Lower lobe of right lung (tissue), 2 donors: Measurements from ENCODE around the gene GPR152. TPM values are rescaled to one million over a fixed set of nuclear protein-coding genes. Genes with fewer than 3 reads are reported as not detected.
"Not testable (repeated sequence)": the region's sequence is repeated elsewhere in the genome, so short reads cannot be mapped to it uniquely, and the experiment has no call there.

ENCODE experiments used
- ATAC-seq, 2 donors: fragments of 200-7000 bp; cut with Tn5 transposase; one replicate each; pipeline ENCODE4 v1.9.1; 2020 to 2022; ENCODE audit warnings: mild to moderate bottlenecking in 2 of 2, moderate library complexity in 2 of 2
- DNase-seq: peaks from one replicate; pipeline ENCODE4 v3.0.0-alpha.2; 2020
- H3K27ac ChIP-seq: fragments of 200-600 bp; one replicate; pipeline ENCODE4 v1.8.0; 2022
- H3K27me3 ChIP-seq: fragments of 200-600 bp; one replicate; pipeline ENCODE4 v1.8.0; 2022; ENCODE audit warnings: low read depth
- H3K36me3 ChIP-seq: fragments of 200-600 bp; one replicate; pipeline ENCODE4 v1.8.0; 2022; ENCODE audit warnings: mild to moderate bottlenecking
- H3K4me1 ChIP-seq: fragments of 200-600 bp; one replicate; pipeline ENCODE4 v1.8.0; 2022
- H3K4me3 ChIP-seq: fragments of 200-600 bp; one replicate; pipeline ENCODE4 v1.8.0; 2022; ENCODE audit warnings: mild to moderate bottlenecking
- H3K9me3 ChIP-seq: fragments of 200-600 bp; one replicate; pipeline ENCODE4 v1.8.0; 2022
- intact Hi-C: fragments of 100-400 bp; cut with DNase I; formaldehyde crosslinking; loops from one replicate; pipeline ENCODE4 v1.11.0; 2022
- total RNA-seq: library from RNA; stranded (reverse); fragmentation: NEBNext Ultra II Directional; extraction: Animal tissue kit (Norgen Biotek cat#: 25700); gene quantifications from one replicate; pipeline ENCODE4 v1.2.1, GENCODE V29; 2021
- TF ChIP-seq, protein P1 (sequence below): fragments of 200-600 bp; IDR thresholded peaks from one replicate; pipeline ENCODE4 v1.8.0; 2022; ENCODE audit warnings: antibody characterized with exemption, mild to moderate bottlenecking
- donor health status: DM: no; HTN: yes; CAD: no; lungs with severe emphysema.

GPR152 gene
- total RNA-seq, 1 donor from 2014 or later, result not detected

DNA sequence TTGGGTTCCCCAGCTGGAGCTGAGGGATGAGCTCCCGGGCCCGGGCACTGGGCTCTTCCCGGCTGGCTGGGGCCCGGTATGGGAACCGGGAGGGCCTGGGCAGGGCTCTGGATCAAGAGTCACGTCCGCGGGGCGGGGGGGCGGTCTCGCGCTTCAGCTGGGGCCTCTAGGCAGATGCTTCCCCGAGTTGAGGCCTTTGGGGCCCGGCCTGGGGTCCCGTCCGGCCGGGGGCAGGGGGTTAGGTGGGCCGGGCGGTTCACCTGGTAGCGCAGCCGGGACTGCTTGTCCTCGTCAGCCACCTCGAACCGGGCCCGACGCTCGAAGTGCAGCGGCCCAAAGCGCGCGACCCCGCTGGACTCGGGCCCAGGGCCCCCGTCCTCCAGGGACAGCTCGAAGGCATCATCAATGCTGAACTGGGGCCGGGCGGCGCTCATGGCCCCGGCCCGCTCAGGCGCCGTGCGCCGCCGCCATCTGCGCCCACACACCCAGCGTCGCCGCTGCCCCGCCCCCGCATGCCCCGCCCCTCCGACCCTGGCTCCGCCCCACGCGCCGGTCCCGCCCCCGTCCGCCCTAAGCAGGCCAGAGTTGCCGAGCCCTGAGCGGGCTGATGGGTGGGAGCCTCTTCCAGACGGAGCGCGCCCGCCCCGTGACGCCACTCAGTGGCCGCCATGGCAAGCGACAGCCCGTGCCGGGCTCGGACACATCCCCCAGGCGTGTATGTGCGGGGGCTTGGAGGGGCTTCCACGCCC, 16.4 kb upstream of the GPR152 start, which contains the start of gene TMEM134:
Gene TMEM134, minus strand, starts transcription at position 493 of the 749 bp plus-strand sequence. Its CDS starts 59 bp downstream, at position 434.
- ATAC-seq (peak; percentile 91 to 94), DNase-seq (peak; percentile 95)
- intact Hi-C loops, result no loop called here
- TF ChIP-seq, protein P1, sequence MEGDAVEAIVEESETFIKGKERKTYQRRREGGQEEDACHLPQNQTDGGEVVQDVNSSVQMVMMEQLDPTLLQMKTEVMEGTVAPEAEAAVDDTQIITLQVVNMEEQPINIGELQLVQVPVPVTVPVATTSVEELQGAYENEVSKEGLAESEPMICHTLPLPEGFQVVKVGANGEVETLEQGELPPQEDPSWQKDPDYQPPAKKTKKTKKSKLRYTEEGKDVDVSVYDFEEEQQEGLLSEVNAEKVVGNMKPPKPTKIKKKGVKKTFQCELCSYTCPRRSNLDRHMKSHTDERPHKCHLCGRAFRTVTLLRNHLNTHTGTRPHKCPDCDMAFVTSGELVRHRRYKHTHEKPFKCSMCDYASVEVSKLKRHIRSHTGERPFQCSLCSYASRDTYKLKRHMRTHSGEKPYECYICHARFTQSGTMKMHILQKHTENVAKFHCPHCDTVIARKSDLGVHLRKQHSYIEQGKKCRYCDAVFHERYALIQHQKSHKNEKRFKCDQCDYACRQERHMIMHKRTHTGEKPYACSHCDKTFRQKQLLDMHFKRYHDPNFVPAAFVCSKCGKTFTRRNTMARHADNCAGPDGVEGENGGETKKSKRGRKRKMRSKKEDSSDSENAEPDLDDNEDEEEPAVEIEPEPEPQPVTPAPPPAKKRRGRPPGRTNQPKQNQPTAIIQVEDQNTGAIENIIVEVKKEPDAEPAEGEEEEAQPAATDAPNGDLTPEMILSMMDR, result peak; percentile 58
- Histone ChIP-seq H3K36me3 (peaks cover 6% of the 10 kb centered on the region), H3K27ac (peak within 1 kb of the TSS; percentile 92), H3K9me3 (no peaks in the 10 kb centered on the region), H3K27me3 (no peaks in the 10 kb centered on the region), H3K4me3 (peak within 1 kb of the TSS; percentile 78), H3K4me1 (peaks cover 43% of the 10 kb centered on the region)

DNA sequence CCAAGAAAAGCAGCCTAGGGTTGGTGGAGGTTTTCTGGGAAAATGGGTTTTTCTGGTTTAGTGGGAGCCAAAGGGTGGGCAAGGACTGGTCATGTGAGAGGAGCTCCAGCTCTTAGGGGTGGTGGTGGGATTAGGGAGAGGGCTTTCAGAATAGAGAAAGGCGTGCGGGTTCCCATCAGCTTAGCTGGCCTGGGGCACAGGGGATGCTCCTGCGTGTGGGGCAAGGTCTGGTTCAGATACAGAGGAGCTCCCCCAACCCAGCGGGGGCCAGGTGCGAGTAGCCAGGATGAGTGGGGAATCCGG, 15.9 kb upstream of the GPR152 start:
- Histone ChIP-seq H3K36me3 (peaks cover 6% of the 10 kb centered on the region), H3K4me3 (peak overlapping the region; percentile 78), H3K27me3 (no peaks in the 10 kb centered on the region), H3K4me1 (peaks cover 49% of the 10 kb centered on the region), H3K27ac (peak overlapping the region; percentile 92), H3K9me3 (no peaks in the 10 kb centered on the region)
- intact Hi-C loops, result no loop called here
- no peak for DNase-seq
- TF ChIP-seq, protein P1, result no peak
- peak in 1 of 2 donors; percentile 0 for ATAC-seq

DNA sequence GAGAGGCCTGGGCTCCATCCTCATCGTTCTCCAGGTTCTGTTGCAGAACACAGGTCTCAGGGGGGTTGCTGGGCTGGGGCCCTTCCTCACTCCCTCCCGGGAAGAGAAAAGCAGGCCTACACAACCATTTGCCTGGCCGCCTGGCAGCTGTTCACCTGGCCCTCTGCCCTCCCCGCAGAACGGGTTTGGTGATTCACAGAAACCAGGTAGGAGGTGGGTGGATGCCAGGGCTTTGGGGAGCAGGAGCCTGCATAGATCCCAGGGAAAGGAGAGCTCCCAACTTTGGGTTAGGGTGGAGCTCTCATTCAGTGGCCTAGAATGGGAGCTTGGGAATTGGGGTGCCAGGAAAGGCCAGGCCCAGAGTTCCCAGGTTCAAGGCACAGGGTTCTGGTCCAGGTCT, 15.5 kb upstream of the GPR152 start:
- ATAC-seq (peak; percentile 14 to 54), DNase-seq (peak; percentile 84)
- peaks cover 6% of the 10 kb centered on the region for H3K36me3 ChIP-seq
- H3K9me3 ChIP-seq, result no peaks in the 10 kb centered on the region
- H3K4me1 ChIP-seq, result peaks cover 49% of the 10 kb centered on the region
- peak overlapping the region; percentile 92 for H3K27ac ChIP-seq
- no peaks in the 10 kb centered on the region for H3K27me3 ChIP-seq
- TF ChIP-seq, protein P1, result no peak
- H3K4me3 ChIP-seq, result peak overlapping the region; percentile 78
- intact Hi-C loops, result no loop called here

DNA sequence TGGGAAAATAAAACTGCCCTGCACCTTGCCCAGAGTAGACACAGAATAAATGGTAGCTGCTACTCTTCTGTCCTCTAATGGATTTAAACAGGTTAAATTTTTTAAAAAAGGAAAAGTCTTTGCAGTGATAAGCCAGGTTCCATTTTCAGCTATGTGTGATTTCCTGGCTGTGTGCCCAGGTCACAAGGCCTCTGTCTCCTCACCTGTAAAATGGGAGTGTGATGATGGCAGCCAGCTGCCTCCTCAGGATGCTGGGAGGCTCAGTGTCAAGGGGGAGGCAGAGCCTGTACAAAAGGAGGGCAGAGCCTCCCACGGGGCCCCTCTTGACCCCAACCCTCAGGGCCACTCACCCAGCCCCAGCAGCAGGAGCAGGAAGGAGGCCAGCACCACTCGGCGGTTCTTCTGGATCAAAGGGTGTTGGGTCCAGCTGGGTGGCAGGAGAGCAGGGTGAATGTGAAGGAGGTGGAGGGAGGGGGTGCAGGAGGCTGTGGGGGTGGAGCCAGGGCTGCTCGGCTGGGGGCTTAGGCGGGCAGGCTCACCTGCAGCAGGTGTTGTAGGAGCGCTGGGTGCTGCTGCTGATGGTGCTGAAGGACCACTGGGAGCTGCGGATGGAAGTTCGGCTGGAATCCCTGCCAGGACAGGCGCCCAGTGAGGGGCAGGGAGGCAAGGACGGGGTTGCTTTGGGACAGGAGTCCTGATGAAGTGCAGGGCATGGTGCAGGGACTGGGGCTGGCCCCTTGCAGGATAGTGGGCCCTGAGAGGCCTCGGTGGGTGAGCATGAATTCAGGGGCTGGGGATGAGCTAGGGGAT, 14.6 kb upstream of the GPR152 start:
- TF ChIP-seq, protein P1, result no peak
- Histone ChIP-seq H3K27me3 (no peaks in the 10 kb centered on the region), H3K4me1 (peaks cover 49% of the 10 kb centered on the region), H3K4me3 (peak overlapping the region; percentile 78), H3K9me3 (no peaks in the 10 kb centered on the region), H3K36me3 (peaks cover 6% of the 10 kb centered on the region), H3K27ac (peak overlapping the region; percentile 92)
- DNase-seq, result no peak
- intact Hi-C loops, result no loop called here
- no peak for ATAC-seq

DNA sequence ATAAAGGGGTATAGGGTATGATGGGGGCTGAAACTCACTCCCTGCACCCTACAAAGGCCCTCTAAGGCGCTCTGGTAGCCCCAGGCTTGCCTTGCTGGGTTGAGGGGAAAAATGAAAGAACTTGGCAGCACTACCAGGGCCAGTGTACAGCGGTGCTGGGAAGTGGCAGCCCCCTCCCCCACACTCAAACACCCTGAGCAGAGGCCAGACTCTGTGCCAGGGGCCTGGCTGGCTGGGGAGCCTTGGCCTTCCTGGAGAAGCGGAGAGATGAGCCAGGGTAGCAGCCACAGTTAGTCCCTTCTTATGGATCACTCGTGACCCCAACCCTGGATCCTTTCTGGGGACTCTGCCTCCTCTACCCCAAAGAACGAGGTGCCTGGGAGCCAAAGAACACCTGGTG, 13.8 kb upstream of the GPR152 start:
- no peak overlapping the region for H3K27ac ChIP-seq
- no peak for ATAC-seq

DNA sequence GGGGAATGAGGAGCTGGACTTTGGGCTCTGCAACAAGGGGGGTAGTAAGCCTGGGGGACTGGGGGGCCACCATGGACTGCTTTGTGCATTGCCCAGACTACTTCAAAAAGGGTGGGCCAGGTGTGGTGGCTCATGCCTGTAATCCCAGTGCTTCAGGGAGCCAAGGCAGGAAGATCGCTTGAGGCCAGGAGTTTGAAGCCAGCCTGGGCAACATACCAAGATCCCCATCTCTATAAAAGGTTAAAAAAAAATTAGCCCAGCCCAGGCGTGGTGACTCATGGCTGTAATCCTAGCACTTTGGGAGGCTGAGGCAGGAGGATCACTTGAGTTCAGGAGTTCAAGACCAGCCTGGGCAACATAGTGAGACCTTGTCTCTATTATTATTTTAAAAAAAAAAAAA, 13.0 kb upstream of the GPR152 start:
- ATAC-seq, H3K36me3 ChIP-seq, H3K9me3 ChIP-seq, intact Hi-C loops, DNase-seq, H3K27me3 ChIP-seq: not testable (repeated sequence)
- H3K4me1 ChIP-seq, result peaks cover 49% of the 10 kb centered on the region
- H3K27ac ChIP-seq, result peak overlapping the region; percentile 93
- peak overlapping the region; percentile 67 for H3K4me3 ChIP-seq

More for the DNA sequence above, 13.8 kb upstream of the GPR152 start:
- Histone ChIP-seq H3K27me3 (no peaks in the 10 kb centered on the region), H3K4me3 (no peak overlapping the region), H3K36me3 (peaks cover 6% of the 10 kb centered on the region), H3K9me3 (no peaks in the 10 kb centered on the region), H3K4me1 (peaks cover 49% of the 10 kb centered on the region)
- TF ChIP-seq, protein P1, result no peak
- intact Hi-C loops, result no loop called here
- no peak for DNase-seq
